GM19193 (cell line): Measurements from ENCODE around the gene RGL2.

Experiments
- POLR2A ChIP-seq: IDR thresholded peaks from 4 replicates; pipeline ENCODE4 v1.6.1; 2011; ENCODE audit not compliant: insufficient read depth, insufficient read length; ENCODE audit errors: extremely low read depth

RGL2 gene

GRCh38 chr6:33247977-33248642 is 50.6 kb downstream of the RGL2 start:
- no peak for TF ChIP-seq POLR2A

DNA sequence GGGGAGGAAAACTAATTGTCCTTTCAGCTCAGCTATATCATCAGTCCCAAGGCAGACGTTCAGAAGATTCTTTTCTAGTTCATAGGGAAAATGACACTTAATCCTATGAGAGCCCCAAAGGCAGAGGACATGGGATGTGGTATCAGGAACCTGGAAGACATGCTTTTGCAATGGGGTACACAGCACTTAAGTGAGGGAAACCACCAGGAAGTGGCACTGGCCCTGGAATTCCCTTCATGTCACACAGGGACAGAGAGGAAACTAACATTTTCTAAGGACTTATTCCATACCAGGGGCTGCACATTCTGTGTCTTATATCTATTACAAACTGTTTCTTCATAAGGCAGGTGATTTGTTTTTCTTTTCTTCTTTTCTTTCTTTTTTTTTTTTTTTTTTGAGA is 55.3 kb downstream of the RGL2 start:
- TF ChIP-seq POLR2A, result no peak

DNA sequence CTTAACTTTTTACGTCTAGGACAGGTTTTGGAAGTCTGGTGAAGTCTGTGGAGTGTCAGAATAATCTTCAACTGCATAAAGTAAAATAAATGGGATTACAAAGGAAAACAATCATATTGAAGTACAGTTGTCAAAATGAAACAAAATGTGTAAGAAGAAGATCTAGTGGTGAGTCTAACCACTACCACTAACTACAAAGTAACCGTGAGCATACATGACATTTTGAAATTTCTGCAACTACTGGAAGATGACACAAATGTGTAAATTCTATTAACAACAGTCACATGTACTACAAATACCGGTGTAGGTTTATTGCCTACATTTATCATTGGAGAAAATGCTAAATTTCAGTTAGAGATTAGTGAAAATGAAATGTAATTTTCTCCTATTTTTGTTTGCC is 56.8 kb downstream of the RGL2 start:
- no peak for TF ChIP-seq POLR2A
